Measurements from ENCODE around the gene MAPK1IP1L.

DNA sequence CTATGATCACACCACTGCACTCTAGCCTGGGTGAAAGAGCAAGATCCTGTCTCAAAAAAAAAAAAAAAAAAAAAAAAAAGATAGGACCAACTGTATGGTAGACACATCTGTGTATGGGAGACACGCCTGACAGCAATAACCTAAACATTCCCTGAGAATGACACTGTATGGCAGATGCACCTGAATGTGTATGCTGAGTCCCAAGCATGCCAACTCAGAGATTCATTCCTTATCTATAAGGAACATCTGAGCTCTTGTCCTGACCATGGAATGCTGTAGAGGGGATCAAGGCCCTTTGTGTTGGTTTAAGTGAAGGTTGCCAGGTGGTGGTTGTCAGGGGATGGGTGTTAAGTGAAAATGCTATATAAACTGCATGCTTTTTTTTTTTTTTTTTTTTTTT is 58.4 kb downstream of the MAPK1IP1L start:
- TF ChIP-seq, protein P1, sequence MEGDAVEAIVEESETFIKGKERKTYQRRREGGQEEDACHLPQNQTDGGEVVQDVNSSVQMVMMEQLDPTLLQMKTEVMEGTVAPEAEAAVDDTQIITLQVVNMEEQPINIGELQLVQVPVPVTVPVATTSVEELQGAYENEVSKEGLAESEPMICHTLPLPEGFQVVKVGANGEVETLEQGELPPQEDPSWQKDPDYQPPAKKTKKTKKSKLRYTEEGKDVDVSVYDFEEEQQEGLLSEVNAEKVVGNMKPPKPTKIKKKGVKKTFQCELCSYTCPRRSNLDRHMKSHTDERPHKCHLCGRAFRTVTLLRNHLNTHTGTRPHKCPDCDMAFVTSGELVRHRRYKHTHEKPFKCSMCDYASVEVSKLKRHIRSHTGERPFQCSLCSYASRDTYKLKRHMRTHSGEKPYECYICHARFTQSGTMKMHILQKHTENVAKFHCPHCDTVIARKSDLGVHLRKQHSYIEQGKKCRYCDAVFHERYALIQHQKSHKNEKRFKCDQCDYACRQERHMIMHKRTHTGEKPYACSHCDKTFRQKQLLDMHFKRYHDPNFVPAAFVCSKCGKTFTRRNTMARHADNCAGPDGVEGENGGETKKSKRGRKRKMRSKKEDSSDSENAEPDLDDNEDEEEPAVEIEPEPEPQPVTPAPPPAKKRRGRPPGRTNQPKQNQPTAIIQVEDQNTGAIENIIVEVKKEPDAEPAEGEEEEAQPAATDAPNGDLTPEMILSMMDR (IDR thresholded peaks at IDR 0.05) = no peak
- no peak for TF ChIP-seq POLR2A (IDR thresholded peaks at IDR 0.05)
- no peak for TF ChIP-seq EP300 (IDR thresholded peaks at IDR 0.05)
